ENCODE results near the gene WNT16. TPM values are rescaled to one million over a fixed set of nuclear protein-coding genes. Genes with fewer than 3 reads are reported as not detected.

The WNT16 gene
- polyA plus RNA-seq, 4 donors = 0.11 TPM; not detected in 3

DNA sequence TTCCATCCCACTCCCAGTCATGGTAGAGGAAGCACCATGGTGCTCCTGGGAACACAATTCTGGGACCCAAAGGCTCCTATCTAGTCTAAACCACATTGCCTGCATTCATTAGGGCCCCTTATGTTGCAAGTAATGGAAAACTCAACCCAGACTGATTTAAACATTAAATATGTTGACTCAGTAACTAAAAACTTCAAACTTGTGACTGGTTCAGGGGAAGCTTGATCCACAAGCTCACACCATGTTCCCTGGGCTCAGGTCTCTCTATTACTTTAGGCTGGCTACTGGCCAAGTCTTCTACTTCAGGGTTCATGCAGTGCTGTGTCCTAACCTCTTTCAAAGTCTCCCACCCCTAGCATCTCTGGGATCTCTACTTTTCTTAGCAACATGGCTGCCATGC lies 13.1 kb downstream of the WNT16 start:
- no peak for DNase-seq (ENCODE audit: low read depth in 4 of 4, low spot score in 3 of 4)

DNA sequence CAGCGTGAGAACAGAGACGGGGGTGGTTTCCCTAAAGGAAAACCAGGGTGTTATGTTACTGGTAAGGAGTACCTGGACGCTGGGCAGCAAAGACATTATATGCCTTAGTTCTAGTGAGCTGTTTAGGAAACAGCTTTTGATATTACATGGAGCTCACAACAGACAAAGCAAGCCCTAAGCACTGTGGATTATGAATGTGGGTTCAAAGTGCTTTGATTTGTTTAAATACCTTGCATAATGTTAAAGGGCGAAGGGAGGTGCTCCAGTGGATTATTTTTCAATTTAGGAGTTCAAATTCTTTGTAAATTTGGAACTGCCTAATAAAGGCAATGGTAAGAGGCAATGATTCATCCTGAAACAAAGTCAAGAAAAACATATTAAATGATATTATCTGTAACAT lies 13.8 kb downstream of the WNT16 start:
- no peak for DNase-seq (ENCODE audit: low read depth in 4 of 4, low spot score in 3 of 4)

DNA sequence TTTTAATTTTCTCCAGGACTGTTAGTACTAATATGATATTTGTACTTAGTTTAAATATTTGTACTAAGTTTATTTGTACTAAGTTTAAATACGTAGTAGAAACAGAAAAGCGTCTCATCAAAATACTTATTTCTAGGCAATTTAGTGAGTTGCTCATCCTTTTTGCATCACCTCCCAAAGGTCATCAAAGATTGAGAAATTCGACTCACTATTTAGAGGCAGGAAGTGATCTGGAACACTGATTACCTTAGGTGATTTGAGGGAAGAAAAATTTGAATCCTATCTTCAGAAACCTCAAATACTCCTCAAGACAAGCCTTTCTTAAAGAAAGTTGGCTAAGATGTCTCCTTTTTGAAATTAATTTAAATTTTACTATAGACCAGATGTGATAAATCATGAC lies 14.5 kb downstream of the WNT16 start:
- DNase-seq (ENCODE audit: low read depth in 4 of 4, low spot score in 3 of 4) = no peak

DNA sequence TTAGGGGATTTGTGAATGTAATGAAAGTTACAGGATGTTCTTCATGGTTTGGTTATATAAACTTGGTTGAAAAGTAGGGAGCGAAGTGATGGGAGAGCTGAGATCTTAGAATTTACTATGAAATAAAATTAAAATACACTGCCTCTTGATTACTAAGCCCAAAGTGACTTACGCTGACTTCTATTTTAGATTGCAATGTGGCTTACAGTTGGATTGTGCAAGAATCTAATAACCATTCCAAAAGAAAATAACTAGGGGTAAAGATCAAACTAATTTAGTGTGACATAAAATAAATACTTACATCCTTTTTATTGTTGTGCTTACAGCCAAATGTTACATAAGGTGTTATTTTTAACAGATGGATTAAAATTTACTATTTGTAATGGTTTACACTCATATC lies 15.3 kb downstream of the WNT16 start:
- DNase-seq (ENCODE audit: low read depth in 4 of 4, low spot score in 3 of 4) = no peak

DNA sequence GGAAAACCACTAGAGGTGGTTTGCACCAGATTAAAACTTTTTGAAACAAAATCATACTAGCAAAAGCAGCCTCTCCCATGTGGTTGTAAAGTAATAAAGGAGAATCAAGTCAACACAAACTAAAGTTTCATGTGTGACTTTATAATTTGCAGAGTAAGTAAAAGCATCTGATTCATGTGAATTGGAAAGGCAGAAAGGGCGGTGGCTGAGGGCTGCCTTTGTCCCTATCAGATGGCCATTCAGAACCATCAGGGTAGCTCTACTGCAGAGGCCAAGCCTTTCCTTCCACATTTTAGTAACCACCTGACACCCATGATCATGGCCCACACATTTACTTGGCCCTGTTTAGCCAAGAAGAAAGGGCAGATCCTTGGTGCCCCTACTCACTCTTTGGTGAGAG lies 15.7 kb downstream of the WNT16 start:
- no peak for DNase-seq (ENCODE audit: low read depth in 4 of 4, low spot score in 3 of 4)

DNA sequence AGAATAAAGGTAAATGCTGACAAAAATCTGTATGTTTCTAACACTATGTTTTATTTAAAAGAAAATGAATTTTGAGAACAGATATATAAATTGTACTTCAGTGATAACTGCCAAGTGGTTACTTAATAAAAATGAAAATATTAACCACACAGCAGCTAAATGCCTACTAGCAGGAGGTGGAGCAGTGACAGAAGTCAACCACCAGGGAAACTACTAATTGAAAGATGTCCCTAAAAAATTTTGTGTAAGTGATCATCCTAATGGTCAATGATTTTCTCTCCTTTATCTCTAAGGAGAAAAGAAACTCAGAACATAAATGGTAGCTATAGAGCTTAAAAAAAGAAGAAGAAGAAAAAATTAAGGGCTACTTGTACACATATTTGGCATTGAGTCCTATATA lies 22.9 kb downstream of the WNT16 start:
- DNase-seq (ENCODE audit: low read depth in 4 of 4, low spot score in 3 of 4) = no peak

DNA sequence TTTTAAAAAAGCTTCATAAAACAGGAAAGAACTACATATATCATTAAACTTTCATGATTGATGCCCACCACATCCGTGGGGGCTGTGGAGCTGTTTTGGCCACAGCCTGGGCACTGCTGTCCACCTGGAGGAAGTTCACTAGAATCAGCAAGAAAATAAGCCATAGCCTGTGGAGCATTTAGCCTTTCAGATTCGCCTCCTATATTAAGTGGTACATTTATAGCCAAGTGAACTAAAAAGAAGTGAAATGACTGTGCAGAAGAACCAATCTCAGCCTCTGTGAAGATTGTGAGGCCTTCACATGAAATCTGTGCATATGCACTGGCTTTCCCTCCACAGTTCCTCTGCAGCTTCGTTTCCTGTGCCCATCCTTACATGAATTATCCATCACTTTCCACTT lies 23.5 kb downstream of the WNT16 start:
- no peak for DNase-seq (ENCODE audit: low read depth in 4 of 4, low spot score in 3 of 4)

DNA sequence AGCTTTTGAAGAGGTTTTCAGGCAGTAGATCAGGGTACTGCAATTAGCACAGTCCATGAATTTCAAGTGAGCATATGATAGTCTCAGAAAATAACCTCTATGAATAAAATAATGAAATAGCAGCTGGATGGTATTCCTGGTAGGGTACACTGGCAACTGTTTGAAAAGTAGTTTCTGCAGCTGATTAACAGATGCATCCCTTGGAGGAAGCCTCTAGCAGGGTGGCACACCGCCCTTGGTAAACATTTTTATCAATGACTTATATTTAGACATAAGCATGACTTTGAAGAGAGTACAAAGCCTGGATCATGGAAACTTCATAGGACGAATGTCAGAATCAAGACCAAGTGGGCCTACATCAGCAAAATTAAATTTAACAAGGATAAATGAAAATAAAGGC lies 26.8 kb downstream of the WNT16 start:
- no peak for DNase-seq (ENCODE audit: low read depth in 4 of 4, low spot score in 3 of 4)

DNA sequence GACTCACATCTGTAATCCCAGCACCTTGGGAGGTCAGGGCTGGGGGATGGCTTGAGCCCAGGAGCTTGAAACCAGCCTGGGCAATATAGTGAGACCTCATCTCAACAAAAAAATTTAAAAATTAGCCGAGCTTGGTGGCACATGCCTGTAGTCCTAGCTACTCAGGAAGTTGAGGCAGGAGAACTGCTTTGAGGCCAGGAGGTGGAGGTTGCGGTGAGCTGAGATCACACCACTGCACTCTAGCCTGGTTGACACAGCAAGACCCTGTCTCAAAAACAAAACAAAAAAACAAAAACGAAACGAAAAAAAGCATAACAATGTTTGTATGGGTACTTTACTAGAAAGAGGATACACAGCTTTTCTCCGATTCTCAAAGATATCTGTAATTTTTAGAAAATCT lies 31.8 kb downstream of the WNT16 start:
- no peak for DNase-seq (ENCODE audit: low read depth in 4 of 4, low spot score in 3 of 4)

DNA sequence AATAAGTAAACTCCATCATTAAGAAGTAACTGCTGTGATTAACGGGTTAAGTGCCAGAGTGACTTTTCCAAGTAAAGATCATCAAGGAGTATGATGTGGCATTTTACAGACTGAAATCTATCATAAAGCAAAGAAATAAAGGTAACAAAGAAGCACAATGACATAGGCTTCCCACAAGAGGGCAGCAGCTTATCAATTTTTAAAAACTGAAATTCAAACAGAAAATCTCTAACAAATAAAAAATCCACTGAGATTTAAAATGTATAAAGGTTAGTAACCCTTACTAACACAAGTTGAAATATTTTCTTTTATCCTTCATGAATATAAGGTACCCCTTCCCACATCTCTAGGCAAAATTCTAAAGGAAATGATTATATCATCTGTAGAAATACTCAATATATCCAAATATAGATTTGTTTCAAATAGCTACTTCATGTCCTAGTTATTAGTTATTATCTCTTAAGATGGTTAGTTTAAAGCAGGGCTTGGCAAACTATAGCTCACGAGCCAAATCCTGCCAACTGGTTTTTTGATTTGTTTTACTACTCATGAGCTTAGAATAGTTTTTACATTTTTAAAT lies 38.1 kb downstream of the WNT16 start:
- no peak for DNase-seq (ENCODE audit: low read depth in 4 of 4, low spot score in 3 of 4)

DNA sequence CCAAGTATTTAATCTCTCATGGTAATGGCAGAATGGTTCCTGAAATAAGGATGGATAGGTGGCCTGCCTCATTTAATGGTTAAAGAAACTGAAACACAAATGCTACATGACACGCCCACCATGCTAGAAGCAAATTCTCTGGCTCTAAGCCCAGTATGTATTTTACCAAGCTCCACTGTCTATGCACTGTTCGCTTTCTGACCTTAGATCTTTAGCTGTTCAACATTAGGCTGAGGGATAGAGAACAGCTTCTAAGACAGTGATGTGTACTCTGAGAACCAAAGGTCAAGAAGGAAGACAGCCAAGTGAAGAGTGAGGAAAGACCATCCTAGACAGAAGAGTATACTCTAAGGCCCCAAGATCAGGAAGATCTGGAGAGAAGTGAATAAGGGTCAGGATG lies 40.7 kb downstream of the WNT16 start:
- DNase-seq (ENCODE audit: low read depth in 4 of 4, low spot score in 3 of 4) = no peak

DNA sequence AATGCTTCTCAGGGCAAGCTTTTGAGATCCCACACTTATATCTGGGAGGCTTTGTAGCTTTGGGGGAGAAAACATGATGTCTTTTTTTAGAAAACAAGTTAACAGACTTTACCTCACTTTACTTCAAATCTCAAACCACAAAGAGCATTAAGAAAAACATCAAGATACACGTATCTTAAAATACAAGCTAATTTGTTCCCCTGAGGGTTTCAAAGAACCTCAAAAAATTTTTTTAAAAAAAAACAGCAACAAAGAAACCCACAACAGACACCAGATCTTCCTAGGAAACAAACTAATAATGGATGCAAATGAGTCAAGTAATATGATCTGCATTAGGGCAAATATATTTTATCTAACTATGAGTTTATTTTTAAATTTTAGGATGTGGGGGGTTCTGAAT lies 42.6 kb downstream of the WNT16 start:
- DNase-seq (ENCODE audit: low read depth in 4 of 4, low spot score in 3 of 4) = no peak

DNA sequence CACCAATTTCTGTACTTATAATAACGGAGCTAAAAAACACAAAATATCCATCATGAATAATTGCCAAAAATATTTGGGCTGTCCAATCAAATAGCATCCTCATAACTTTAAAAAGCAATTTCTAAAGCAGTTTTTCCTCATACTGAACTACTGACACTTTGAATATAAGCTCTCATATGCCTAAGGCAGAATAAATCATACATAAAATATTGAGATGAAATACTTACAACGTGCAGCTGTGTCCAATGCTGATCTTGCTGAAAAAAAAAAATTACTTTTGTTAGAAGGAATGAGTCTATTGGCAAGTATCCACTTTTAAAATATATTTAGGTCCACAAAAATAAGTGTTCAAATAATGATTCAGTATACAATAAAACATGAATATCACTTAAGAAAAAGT lies 43.1 kb downstream of the WNT16 start:
- DNase-seq (ENCODE audit: low read depth in 4 of 4, low spot score in 3 of 4) = no peak

DNA sequence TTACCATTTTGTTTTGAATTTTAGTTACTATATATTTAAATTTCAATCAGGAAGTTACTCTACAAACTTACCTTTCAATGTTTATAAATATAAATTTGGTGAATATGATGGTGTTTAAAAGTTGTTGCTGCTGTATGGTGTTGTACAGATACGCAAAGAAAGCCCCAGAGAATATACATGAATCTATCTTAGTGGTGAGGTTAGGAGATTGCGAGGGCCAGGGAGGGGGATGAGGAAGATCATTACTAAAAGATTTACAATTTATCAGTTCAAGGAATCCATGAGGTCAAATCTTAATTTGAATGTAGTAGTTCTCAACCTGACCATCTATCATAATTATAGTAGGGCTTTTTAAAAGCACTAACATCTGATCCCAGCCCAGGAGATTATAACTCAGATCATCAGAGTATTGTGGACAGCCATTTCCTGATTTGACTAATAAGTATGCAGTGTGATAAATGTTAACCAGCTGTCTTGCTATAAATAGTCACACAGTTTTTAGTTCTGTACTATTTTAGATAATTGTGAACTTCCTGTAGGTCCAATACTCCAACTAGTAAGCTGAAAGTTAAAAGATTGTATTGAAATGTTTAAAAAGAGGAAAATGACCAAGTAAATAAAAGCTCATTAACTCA lies 43.7 kb downstream of the WNT16 start:
- DNase-seq (ENCODE audit: low read depth in 4 of 4, low spot score in 3 of 4) = no peak

DNA sequence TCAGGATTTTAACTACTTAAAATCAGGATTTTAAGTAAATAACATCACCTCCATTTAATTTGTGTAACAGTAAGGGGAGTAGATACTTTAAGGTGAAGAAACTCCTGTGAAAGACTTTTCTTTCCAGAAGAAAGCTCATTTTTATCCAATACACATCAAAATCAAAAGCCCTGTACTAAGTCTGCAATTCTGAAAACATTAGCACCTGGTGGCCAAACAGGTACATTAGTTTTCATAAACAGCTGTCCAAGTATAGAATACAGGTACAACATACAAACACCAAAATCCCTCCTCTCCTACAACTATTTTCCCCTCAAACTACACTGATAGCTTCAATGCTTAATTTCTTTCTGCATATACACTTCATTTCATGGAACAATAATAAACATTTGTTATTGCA lies 44.4 kb downstream of the WNT16 start:
- no peak for DNase-seq (ENCODE audit: low read depth in 4 of 4, low spot score in 3 of 4)

DNA sequence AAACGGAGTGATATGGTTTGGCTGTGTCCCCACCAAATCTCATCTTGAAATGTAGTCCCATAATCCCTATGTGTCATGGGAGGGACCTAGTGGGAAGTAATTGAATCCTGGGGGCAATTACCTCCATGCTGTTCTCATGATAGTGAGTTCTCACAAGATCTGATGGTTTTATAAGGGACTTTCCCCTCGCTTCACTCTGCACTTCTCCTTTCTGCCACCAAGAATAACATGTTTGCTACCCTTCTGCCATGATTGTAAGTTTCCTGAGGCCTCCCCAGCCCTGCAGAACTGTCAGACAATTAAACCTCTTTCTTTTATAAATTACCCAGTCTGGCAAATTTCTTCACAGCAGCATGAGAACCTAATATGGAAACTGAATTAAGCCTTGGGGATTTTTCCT lies 48.2 kb downstream of the WNT16 start:
- no peak for DNase-seq (ENCODE audit: low read depth in 4 of 4, low spot score in 3 of 4)

DNA sequence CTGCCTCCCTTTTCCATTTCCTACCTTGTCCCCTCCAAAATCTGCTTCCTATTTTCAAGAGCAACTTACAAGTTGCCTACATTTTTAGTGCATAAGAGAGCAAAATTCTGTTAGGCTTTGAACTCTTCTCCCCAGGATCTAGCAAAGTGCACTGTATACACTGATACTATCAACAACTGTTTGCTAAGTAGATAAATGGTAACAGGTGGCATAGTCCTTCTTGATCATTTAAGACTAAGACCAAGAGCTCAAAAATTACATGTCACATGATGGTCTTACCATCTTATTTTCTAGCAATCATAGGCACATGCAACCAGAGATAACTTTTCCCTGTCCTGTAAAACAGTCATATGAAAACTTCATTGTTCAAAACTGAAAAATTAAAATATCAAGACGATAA lies 51.1 kb downstream of the WNT16 start:
- DNase-seq (ENCODE audit: low read depth in 4 of 4, low spot score in 3 of 4) = no peak

DNA sequence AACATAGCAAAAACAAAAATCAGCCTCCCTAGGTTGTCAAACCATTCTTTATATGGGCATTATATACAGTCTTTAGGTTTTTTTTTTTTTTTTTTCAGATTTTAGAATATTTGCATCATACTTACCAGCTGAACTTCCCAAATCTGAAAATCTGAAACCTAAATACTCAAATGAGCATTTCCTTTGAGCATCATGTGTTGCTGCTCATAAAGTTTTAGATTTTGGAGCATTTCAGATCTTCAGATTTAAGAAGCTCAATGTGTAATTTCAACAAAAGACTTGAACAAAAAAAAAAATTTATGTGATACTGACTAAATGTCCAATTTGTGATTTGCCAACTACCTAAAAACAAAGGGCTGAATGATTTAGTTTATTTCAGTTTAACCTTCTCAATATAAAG lies 53.7 kb downstream of the WNT16 start:
- DNase-seq (ENCODE audit: low read depth in 4 of 4, low spot score in 3 of 4) = no peak

DNA sequence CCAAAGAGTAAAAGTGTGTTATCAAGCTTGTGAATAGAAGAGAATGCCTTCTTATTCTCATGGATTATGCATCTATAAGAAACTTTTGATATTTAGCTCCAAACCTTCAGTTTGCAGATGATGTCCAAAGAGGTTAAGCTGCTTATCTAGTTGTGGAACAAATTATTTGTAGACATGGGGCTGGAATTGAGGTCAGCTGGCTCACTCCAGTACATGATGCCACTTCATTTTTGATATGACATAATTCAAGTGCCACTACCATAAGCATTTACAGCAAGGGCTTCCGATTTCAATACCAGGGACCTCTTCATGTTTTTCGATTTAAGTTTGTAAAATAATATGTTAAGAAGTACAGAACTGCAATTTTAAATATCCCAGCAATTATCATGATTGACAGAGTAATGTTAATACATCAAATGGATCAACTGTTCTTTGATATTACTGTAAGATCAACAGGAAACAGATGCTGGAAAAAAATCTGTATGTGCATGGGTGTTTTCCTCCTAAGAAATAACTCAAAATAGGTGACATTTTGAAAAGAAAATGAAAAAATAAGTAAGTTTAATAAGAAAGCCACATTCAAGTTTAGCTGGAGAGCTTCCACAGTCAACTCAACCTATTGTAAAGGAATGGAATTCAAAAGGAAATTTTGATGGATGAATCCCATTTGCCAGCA lies 54.6 kb downstream of the WNT16 start:
- no peak for DNase-seq (ENCODE audit: low read depth in 4 of 4, low spot score in 3 of 4)

DNA sequence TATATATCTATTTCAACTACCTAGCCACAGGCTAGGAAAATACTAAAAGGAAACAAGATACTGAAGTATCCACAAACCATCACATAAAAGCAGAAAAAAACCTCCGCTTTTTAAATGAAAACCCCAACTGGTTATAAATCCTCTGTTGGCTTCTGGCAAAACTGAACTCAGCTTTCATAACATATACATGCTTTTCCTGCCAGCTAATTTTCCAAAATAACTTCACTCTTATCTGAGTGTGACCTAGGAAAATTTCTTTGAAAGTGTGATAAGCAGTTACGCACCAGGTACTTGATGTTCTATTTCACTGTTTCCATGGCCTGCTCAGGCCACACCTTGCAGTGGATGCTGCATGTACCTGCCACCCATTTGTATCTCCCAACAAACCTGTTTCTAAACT lies 55.5 kb downstream of the WNT16 start:
- DNase-seq (ENCODE audit: low read depth in 4 of 4, low spot score in 3 of 4) = no peak

DNA sequence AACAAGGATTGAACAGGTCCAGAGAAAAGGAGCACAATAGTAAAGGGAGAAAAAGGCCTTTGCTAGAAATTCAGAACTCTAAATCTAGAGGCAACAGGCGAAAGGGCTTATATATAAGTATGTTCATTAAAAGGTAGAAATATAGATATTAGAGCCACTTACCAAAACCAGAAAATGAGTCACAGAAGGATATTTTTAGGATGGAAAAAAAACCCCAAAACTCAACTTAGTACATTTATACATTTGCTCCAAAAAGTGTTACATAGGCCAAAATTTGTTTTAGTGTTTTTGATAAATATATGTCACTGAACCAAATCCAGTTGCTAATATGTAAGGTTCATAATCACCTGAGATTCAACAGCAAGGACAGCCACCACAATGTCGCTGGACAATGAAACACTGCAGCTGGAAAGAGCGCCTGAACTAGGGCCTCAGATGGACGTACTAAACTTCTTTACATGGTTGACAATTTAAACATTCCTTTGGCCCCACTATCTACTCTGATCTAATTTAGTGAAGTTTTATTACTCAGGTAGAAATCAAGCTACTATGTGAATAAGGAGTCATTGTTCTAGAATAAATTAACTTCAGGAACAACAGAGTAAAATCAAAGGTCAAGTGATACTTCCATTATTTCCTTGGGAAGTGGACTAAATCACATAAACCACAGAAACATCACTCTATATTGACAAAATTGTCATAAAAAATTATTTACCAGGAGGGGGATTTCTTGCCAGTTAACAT lies 56.4 kb downstream of the WNT16 start:
- DNase-seq (ENCODE audit: low read depth in 4 of 4, low spot score in 3 of 4) = no peak

DNA sequence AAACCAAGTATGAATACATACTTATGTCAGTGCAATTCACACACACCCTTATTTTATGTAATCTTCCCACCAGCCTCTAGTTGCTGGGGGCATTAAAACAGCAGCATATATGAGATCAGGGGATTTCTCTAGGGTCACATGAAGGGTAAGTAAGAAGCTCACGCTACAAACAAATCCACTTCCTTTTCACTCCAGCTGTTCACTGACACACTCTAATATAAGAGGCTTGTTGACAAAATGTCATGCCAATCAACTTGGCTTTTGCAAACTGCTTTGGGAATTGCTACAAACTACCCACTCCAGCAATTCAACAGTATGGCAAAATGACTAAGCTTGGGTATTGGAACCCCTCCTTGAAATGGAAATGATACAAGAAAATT lies 57.0 kb downstream of the WNT16 start:
- DNase-seq (ENCODE audit: low read depth in 4 of 4, low spot score in 3 of 4) = no peak

Data from left renal pelvis (tissue), 4 donors.